ENCODE data around the gene TET2.

The TET2 gene

GRCh38 chr4:105128208-105128607 is 18.5 kb upstream of the TET2 start:
- Mint-ChIP-seq H3K36me3 (ENCODE audit: low read depth) (no peaks in the 10 kb centered on the region), H3K27ac (no peak overlapping the region), H3K4me3 (no peak overlapping the region), H3K27me3 (ENCODE audit: low read depth) (peaks cover 4% of the 10 kb centered on the region), H3K4me1 (ENCODE audit: low read depth) (no peaks in the 10 kb centered on the region), H3K9me3 (no peaks in the 10 kb centered on the region)
- no peak for DNase-seq (ENCODE audit: low spot score)

- Mint-ChIP-seq H3K36me3 (ENCODE audit: low read depth) (no peaks in the 10 kb centered on the region), H3K27ac (no peak overlapping the region), H3K9me3 (no peaks in the 10 kb centered on the region), H3K4me3 (no peak overlapping the region), H3K4me1 (ENCODE audit: low read depth) (no peaks in the 10 kb centered on the region), H3K27me3 (ENCODE audit: low read depth) (peaks cover 4% of the 10 kb centered on the region)
- no peak for DNase-seq (ENCODE audit: low spot score)
Observed at GRCh38 chr4:105129286-105130040, 17.2 kb upstream of the TET2 start.

GRCh38 chr4:105130945-105131344 is 15.7 kb upstream of the TET2 start:
- Mint-ChIP-seq H3K27me3 (ENCODE audit: low read depth) (peaks cover 4% of the 10 kb centered on the region), H3K4me1 (ENCODE audit: low read depth) (no peaks in the 10 kb centered on the region), H3K36me3 (ENCODE audit: low read depth) (no peaks in the 10 kb centered on the region), H3K27ac (no peak overlapping the region), H3K9me3 (no peaks in the 10 kb centered on the region), H3K4me3 (no peak overlapping the region)
- DNase-seq (ENCODE audit: low spot score): no peak

GRCh38 chr4:105133976-105134375 is 12.7 kb upstream of the TET2 start:
- no peaks in the 10 kb centered on the region for H3K9me3 Mint-ChIP-seq
- DNase-seq (ENCODE audit: low spot score): no peak
- H3K36me3 Mint-ChIP-seq (ENCODE audit: low read depth): no peaks in the 10 kb centered on the region
- H3K27me3 Mint-ChIP-seq (ENCODE audit: low read depth): no peaks in the 10 kb centered on the region
- peaks cover 3% of the 10 kb centered on the region for H3K4me1 Mint-ChIP-seq (ENCODE audit: low read depth)
- H3K4me3 Mint-ChIP-seq: no peak overlapping the region
- H3K27ac Mint-ChIP-seq: no peak overlapping the region

- no peak for DNase-seq (ENCODE audit: low spot score)
- no peak overlapping the region for H3K4me3 Mint-ChIP-seq
Observed at GRCh38 chr4:105135785-105136184, 10.9 kb upstream of the TET2 start.

GRCh38 chr4:105137121-105137875 is 9.4 kb upstream of the TET2 start:
- Mint-ChIP-seq H3K9me3 (no peaks in the 10 kb centered on the region), H3K27ac (no peak overlapping the region), H3K27me3 (ENCODE audit: low read depth) (no peaks in the 10 kb centered on the region), H3K36me3 (ENCODE audit: low read depth) (no peaks in the 10 kb centered on the region), H3K4me1 (ENCODE audit: low read depth) (peaks cover 7% of the 10 kb centered on the region), H3K4me3 (no peak overlapping the region)
- no peak for DNase-seq (ENCODE audit: low spot score)

More at GRCh38 chr4:105135785-105136184, 10.9 kb upstream of the TET2 start:
- no peak overlapping the region for H3K27ac Mint-ChIP-seq
- H3K9me3 Mint-ChIP-seq: no peaks in the 10 kb centered on the region
- H3K27me3 Mint-ChIP-seq (ENCODE audit: low read depth): no peaks in the 10 kb centered on the region
- H3K4me1 Mint-ChIP-seq (ENCODE audit: low read depth): peaks cover 3% of the 10 kb centered on the region
- H3K36me3 Mint-ChIP-seq (ENCODE audit: low read depth): no peaks in the 10 kb centered on the region

- no peak for DNase-seq (ENCODE audit: low spot score)
- Mint-ChIP-seq H3K36me3 (ENCODE audit: low read depth) (no peaks in the 10 kb centered on the region), H3K27me3 (ENCODE audit: low read depth) (no peaks in the 10 kb centered on the region), H3K27ac (no peak overlapping the region), H3K4me3 (no peak overlapping the region), H3K4me1 (ENCODE audit: low read depth) (peaks cover 9% of the 10 kb centered on the region), H3K9me3 (no peaks in the 10 kb centered on the region)
Observed at GRCh38 chr4:105139646-105140045, 7.0 kb upstream of the TET2 start.

- Mint-ChIP-seq H3K9me3 (no peaks in the 10 kb centered on the region), H3K4me3 (no peak overlapping the region), H3K27ac (no peak overlapping the region), H3K27me3 (ENCODE audit: low read depth) (peaks cover 5% of the 10 kb centered on the region), H3K36me3 (ENCODE audit: low read depth) (no peaks in the 10 kb centered on the region), H3K4me1 (ENCODE audit: low read depth) (peaks cover 17% of the 10 kb centered on the region)
- DNase-seq (ENCODE audit: low spot score): peak; percentile 27
Observed at GRCh38 chr4:105140684-105141490, 5.8 kb upstream of the TET2 start.

- H3K27ac Mint-ChIP-seq: peak overlapping the region; percentile 87
- H3K4me1 Mint-ChIP-seq (ENCODE audit: low read depth): peaks cover 32% of the 10 kb centered on the region
- no peaks in the 10 kb centered on the region for H3K9me3 Mint-ChIP-seq
- DNase-seq (ENCODE audit: low spot score): no peak
- peak overlapping the region; percentile 94 for H3K4me3 Mint-ChIP-seq
- no peaks in the 10 kb centered on the region for H3K36me3 Mint-ChIP-seq (ENCODE audit: low read depth)
- peaks cover 5% of the 10 kb centered on the region for H3K27me3 Mint-ChIP-seq (ENCODE audit: low read depth)
Observed at GRCh38 chr4:105145156-105145902, 1.3 kb upstream of the TET2 start.

- DNase-seq (ENCODE audit: low spot score): peak; percentile 45
- Mint-ChIP-seq H3K9me3 (no peaks in the 10 kb centered on the region), H3K4me3 (peak overlapping the region; percentile 94), H3K27me3 (ENCODE audit: low read depth) (peaks cover 5% of the 10 kb centered on the region), H3K36me3 (ENCODE audit: low read depth) (no peaks in the 10 kb centered on the region), H3K27ac (peak overlapping the region; percentile 87), H3K4me1 (ENCODE audit: low read depth) (peaks cover 32% of the 10 kb centered on the region)
Observed at GRCh38 chr4:105145903-105146275, 787 bp upstream of the TET2 start.

- Mint-ChIP-seq H3K4me3 (peak overlapping the region; percentile 99), H3K27ac (peak overlapping the region; percentile 99), H3K4me1 (ENCODE audit: low read depth) (peaks cover 28% of the 10 kb centered on the region), H3K36me3 (ENCODE audit: low read depth) (no peaks in the 10 kb centered on the region), H3K9me3 (no peaks in the 10 kb centered on the region), H3K27me3 (ENCODE audit: low read depth) (peaks cover 5% of the 10 kb centered on the region)
- no peak for DNase-seq (ENCODE audit: low spot score)
Observed at GRCh38 chr4:105147016-105147552, 408 bp downstream of the TET2 start.

- peak overlapping the region; percentile 99 for H3K4me3 Mint-ChIP-seq
- no peaks in the 10 kb centered on the region for H3K36me3 Mint-ChIP-seq (ENCODE audit: low read depth)
- H3K27me3 Mint-ChIP-seq (ENCODE audit: low read depth): peaks cover 5% of the 10 kb centered on the region
- H3K9me3 Mint-ChIP-seq: no peaks in the 10 kb centered on the region
- peak; percentile 15 for DNase-seq (ENCODE audit: low spot score)
- H3K4me1 Mint-ChIP-seq (ENCODE audit: low read depth): peaks cover 28% of the 10 kb centered on the region
- peak overlapping the region; percentile 99 for H3K27ac Mint-ChIP-seq
Observed at GRCh38 chr4:105147553-105148161, 981 bp downstream of the TET2 start.

- H3K36me3 Mint-ChIP-seq (ENCODE audit: low read depth): no peaks in the 10 kb centered on the region
- peaks cover 29% of the 10 kb centered on the region for H3K4me1 Mint-ChIP-seq (ENCODE audit: low read depth)
- no peaks in the 10 kb centered on the region for H3K9me3 Mint-ChIP-seq
- peaks cover 5% of the 10 kb centered on the region for H3K27me3 Mint-ChIP-seq (ENCODE audit: low read depth)
- H3K27ac Mint-ChIP-seq: no peak overlapping the region
- H3K4me3 Mint-ChIP-seq: peak overlapping the region; percentile 99
- no peak for DNase-seq (ENCODE audit: low spot score)
Observed at GRCh38 chr4:105148356-105148755, 1.7 kb downstream of the TET2 start.
